GM19035 (cell line): ENCODE measurements around the gene RUNDC3A.

Experiments used
- ATAC-seq: cut with Tn5 transposase; IDR thresholded peaks from one replicate; pipeline ENCODE4 v1.9.1; 2021; ENCODE audit not compliant: unreplicated experiment

Gene RUNDC3A

GRCh38 chr17:44308320-44308818, at the start of gene RUNDC3A:
Gene RUNDC3A, plus strand, starts transcription at chr17:44308601. Its CDS starts 232 bp downstream, at chr17:44308833.
- no peak for ATAC-seq

GRCh38 chr17:44258811-44259351, 49.5 kb upstream of the RUNDC3A start:
- ATAC-seq, result no peak

DNA sequence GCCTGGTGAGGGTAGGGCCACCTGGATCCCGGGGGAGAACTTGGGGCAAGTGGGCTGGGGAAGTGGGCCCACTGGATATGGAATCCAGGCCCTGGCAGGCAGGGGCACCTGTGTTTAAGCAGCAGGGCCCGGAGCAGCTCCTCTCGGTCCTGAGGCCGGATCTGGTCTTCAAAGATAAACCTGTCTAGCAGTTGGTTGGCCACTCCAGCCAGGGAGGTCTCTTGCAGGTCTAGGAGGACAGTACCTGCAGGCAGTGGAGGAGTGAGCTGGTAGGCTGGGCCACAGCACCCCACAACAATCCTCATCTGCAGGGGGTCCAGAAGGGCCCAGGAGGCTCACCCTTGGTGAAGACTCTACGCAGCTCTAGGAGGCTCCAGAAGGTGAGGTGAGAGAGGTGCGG, 48.1 kb upstream of the RUNDC3A start:
- no peak for ATAC-seq

GRCh38 chr17:44262654-44263225, 45.7 kb upstream of the RUNDC3A start:
- no peak for ATAC-seq

DNA sequence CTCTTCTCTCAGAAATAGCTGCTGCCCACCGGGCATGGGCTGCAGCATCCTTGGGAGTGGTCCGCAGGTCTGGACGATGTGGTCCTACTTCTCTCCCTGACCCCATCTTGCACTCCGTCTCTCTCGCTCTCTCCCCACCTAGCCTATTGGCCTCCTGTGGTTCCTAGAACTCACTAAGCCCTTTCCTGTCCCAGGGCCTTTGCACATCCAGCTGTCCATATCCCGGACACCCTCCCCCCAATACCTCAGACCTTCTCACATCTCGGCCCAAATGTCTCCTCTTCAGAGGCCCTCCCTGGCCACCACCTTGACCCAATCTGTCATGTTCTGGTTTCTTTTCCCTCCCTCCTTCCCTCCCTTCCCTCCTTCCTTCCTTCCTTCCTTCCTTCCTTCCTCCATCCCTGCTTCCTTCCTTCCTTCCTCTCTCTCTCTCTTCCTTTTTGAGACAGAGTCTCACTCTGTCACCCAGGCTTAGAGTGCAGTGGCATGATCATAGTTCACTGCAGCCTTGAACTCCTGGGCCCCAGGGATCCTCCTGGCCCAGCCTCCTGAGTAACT, 45.0 kb upstream of the RUNDC3A start:
- no peak for ATAC-seq

- no peak for ATAC-seq
Measured at GRCh38 chr17:44266402-44267164, 41.8 kb upstream of the RUNDC3A start.

DNA sequence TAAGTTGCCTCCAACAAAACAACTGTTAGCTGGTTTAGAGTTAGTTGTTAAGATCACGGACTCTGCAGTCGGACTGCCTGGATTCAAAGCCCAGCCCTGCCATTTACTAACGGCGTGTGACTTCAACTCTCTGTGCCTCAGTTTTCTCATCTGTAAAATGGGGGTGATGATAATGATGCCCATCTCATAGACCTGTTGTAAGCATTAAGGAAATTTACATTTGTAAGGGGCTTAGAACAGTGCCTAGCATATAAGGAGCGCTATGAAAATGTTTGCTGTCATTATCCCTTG, 41.3 kb upstream of the RUNDC3A start:
- no peak for ATAC-seq

- no peak for ATAC-seq
Measured at GRCh38 chr17:44267818-44268490, 40.4 kb upstream of the RUNDC3A start, which contains the start of gene SLC4A1. Gene SLC4A1, minus strand, starts transcription at chr17:44268135. Its CDS starts 5,269 bp downstream, at chr17:44262866.

DNA sequence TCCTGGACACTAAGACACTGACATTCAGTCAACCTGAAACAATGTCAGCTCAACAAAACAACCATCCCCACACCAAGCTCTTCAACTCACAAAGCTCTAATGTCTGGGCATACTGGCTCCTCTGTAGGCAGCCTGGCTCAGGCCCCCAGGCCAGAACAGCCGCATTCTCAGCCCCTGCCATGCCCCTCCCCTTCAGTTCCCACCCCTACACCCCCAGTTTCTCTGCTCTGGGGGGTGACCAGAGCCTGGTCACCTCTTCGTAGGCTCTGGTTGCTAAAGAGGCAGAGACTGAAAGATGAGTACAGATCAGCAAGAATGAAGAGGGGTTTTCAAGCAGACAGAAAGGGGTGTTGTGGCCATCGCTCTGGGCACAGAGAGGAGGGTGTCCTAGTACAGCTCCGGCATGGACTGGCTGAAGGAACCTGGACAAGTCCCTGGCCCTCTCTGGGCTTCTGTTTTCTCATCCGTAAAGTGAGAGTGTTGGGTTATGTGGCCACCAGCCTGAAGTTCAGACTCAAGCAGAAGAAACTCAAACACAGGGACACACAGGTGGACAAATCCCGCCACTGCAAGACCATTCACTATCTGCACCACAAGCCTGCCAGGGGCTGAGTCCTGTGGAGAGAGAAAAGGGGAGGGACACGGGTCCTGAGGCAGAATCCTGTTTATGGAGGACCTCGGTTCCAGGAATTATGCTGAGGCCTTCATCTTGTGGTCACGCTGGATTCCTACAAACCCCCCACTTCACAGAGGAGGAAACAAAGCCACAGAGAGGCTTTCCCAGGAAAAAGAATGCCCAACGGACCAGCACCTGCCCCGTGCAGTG, 39.5 kb upstream of the RUNDC3A start:
- no peak for ATAC-seq

GRCh38 chr17:44269535-44270240, 38.7 kb upstream of the RUNDC3A start:
- no peak for ATAC-seq

DNA sequence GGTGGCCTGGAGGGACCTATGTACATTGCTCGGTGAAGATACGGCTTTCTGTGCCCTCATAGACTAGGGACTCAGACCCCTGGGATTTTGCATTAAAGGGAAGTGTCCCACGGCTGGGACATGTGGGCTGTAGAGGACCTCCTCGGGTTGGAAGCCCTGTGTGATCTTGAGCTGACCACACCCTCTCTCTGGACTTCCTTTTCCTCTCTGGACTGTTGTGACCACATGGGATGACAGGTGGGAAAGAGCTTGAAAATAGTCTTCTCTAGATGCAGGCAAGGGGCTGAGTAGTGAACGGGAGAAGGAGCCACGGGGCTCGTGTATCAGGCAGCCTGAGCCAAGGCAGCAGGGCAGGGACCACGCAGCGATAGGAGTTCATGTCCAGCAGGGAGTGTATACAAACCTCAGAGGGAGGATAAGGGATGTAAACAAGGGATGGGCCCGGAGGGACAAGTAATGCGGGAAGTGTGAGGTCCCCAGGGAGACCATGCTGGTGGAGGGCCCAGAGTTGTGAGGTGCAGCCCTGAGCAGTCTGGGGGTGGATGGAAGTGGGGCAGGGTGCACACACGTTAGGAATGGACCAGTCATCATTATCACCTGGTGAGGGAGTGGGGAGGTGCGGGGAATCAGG, 36.0 kb upstream of the RUNDC3A start:
- ATAC-seq, result no peak

DNA sequence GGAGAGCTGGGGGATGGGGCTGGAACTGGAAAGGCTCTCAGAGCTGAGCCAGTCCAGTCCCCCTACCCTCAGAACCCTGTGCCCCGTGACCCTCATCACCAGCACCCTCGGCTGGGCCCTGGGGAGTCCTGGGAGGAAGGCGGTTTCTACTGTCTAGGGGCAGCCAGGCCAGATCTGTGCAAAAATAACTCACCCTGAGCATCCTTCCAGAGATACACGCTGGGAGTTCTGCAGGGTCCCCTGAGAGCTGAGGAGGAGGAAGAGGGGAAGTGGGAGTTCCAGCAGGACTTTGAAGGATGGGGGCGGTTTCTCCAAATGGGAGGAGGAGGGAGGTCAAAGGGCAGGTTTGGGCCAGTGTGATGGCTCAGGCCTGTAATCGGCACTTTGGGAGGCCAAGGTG, 35.4 kb upstream of the RUNDC3A start:
- no peak for ATAC-seq

GRCh38 chr17:44273607-44274006, 34.8 kb upstream of the RUNDC3A start:
- ATAC-seq, result no peak

DNA sequence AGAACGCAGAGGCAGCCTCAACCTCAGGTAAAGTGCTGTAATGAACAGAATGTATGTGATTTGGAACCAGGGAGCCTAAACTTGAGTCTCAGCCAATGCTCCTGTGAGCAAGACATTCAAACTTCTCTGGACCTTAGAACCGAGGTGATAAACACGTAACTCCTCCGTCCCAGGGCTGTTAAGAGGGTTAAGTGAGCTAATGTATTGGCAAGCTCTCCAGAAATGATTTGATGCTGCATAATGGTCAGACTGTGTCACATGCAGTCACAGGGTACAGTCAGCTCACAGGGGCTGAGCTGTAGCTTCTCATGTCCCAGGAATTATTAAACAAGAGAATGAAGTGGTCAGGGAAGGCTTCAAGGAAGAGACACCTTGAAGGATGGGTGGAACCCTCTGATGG, 30.4 kb upstream of the RUNDC3A start:
- no peak for ATAC-seq

- ATAC-seq, result no peak
Measured at GRCh38 chr17:44279346-44279665, 29.1 kb upstream of the RUNDC3A start.

DNA sequence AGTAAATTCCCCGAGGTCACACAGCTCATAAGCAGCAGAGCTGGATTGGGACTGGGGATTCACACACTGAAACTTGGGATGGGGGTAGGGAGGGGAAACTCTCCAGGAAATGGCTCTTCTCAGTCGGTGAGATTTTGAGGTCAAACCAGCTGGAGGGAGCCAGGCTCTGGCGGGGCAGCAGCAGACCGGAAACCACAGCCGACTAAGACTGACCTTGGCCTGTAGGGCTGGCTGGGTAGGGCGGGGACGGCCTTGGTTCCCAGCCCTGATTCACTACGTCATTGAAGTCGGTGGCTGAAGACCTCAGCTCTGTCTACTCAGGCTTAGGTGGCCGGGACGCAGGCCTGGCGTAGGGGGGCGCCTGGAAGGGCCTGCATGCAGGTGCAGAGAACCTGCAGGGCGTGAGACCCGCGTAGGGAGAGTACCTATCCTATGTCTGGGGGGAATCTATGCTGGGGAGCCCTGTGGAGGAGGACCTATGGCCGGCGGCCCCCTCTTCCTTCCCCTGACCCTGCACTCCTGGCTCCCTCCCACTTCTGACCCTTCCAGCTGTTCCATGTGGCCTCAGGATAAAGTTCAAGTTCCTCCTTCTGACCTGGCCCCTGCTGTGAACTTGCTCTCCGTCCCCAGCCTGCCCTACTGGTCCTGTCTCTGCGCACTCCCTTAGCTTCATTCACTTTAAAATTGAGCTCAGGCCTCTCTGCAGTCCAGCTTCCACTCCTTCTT, 28.6 kb upstream of the RUNDC3A start:
- ATAC-seq, result peak; percentile 78

DNA sequence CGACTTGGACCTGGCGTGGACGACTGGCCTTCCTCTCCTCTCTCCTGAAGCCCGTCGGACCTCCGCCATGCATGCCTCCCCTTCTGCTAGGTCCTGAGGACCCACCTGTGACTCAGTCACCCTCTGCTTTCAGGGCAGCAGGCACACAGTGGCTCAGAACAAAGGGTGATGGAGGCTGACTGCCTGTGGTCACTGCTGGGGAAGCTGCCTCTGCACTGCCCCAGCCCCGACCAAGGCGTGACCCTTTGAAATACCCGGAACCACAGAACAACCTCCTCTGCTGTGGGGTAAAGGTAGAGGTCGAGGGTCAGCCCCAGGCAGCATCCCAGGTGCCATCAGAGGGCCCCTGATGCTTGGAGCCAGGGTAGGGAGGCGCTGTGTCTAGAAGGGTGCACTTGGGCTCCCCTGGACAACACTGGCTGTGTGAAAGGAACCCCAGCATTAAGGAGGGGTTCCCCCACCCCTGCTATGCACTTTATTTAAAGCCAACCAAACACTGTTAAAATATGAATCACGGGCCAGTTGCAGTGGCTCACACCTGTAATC, 27.9 kb upstream of the RUNDC3A start:
- ATAC-seq, result no peak

- no peak for ATAC-seq
Measured at GRCh38 chr17:44281570-44281969, 26.8 kb upstream of the RUNDC3A start.

GRCh38 chr17:44282264-44282663, 26.1 kb upstream of the RUNDC3A start:
- no peak for ATAC-seq
